Measurements from ENCODE around the gene FERMT2. TPM values are rescaled to one million over a fixed set of nuclear protein-coding genes. Genes with fewer than 3 reads are reported as not detected.

Gene FERMT2
- total RNA-seq, 1 experiment from 2014 or later = 33.3 TPM

- H3K36me3 ChIP-seq (ENCODE audit: control insufficient read depth, insufficient read depth, low read length) = no peaks in the 10 kb centered on the region; the same call in 1 of the 2 replicates
- ChIA-PET POLR2A (no interaction called here), CTCF (no interaction called here)
- no peak overlapping the region for H3K4me3 ChIP-seq (ENCODE audit: low read depth in 2 of 2, low read length in 2 of 2)
- intact Hi-C loops (cut with micrococcal nuclease; ENCODE audit: unreplicated experiment) = no loop called here
- DNase-seq (ENCODE audit: low read depth, low spot score) (no peak), ATAC-seq (no peak; the same call in 1 of the 2 replicates)
- TF ChIP-seq SIN3A (IDR thresholded peaks at IDR 0.05; ENCODE audit: borderline replicate concordance, insufficient read depth, low read depth, low read length) = no peak
- no peak for TF ChIP-seq TCF7L2 (IDR thresholded peaks at IDR 0.05; ENCODE audit: low read depth, low read length)
- TF ChIP-seq POLR2AphosphoS5 (IDR thresholded peaks at IDR 0.05; ENCODE audit: low read depth, low read length) = no peak
- no peak for TF ChIP-seq CTCF (IDR thresholded peaks at IDR 0.05)
- no peak for TF ChIP-seq REST (IDR thresholded peaks at IDR 0.05; ENCODE audit: insufficient read depth in 1 of 2, low read depth in 2 of 2, low read length in 1 of 2)
- H3K4me1 ChIP-seq (ENCODE audit: control insufficient read depth, insufficient read depth, low read length) = peaks cover 10% of the 10 kb centered on the region; the same call in 1 of the 2 replicates
- H3K27ac ChIP-seq (ENCODE audit: low read length) = no peak overlapping the region
- no TSS peak for BruUV-seq (replicated peaks)
- no peaks in the 10 kb centered on the region for H3K9me3 ChIP-seq (ENCODE audit: control insufficient read depth, insufficient read depth, low read depth, low read length)
- H3K27me3 ChIP-seq (ENCODE audit: control insufficient read depth, insufficient read depth, low read length) = no peaks in the 10 kb centered on the region
- in situ Hi-C loops (cut with HindIII; ENCODE audit: low pct_unique_long_range_greater_than_20kb, low sequenced_read_pairs) = no loop called here
These were observed 33.1 kb downstream of the FERMT2 start for GRCh38 chr14:52917735-52918134.

- in situ Hi-C loops (cut with HindIII; ENCODE audit: low pct_unique_long_range_greater_than_20kb, low sequenced_read_pairs) = no loop called here
- Histone ChIP-seq H3K27ac (ENCODE audit: low read length) (no peak overlapping the region), H3K36me3 (ENCODE audit: control insufficient read depth, insufficient read depth, low read length) (no peaks in the 10 kb centered on the region; the same call in 1 of the 2 replicates), H3K4me3 (ENCODE audit: low read depth in 2 of 2, low read length in 2 of 2) (no peak overlapping the region), H3K27me3 (ENCODE audit: control insufficient read depth, insufficient read depth, low read length) (no peaks in the 10 kb centered on the region), H3K9me3 (ENCODE audit: control insufficient read depth, insufficient read depth, low read depth, low read length) (no peaks in the 10 kb centered on the region), H3K4me1 (ENCODE audit: control insufficient read depth, insufficient read depth, low read length) (peaks cover under 1% of the 10 kb centered on the region; the same call in 1 of the 2 replicates)
- BruUV-seq (replicated peaks) = no TSS peak
- intact Hi-C loops (cut with micrococcal nuclease; ENCODE audit: unreplicated experiment) = no loop called here
- DNase-seq (ENCODE audit: low read depth, low spot score) (no peak), ATAC-seq (no peak)
- ChIA-PET POLR2A (no interaction called here), CTCF (no interaction called here)
- TF ChIP-seq REST (IDR thresholded peaks at IDR 0.05; ENCODE audit: insufficient read depth in 1 of 2, low read depth in 2 of 2, low read length in 1 of 2) (no peak), POLR2AphosphoS5 (IDR thresholded peaks at IDR 0.05; ENCODE audit: low read depth, low read length) (no peak), SIN3A (IDR thresholded peaks at IDR 0.05; ENCODE audit: borderline replicate concordance, insufficient read depth, low read depth, low read length) (no peak)
These were observed 36.6 kb downstream of the FERMT2 start for GRCh38 chr14:52914295-52914694.
